ENCODE measurements around the gene XIRP1. TPM values are rescaled to one million over a fixed set of nuclear protein-coding genes. Genes with fewer than 3 reads are reported as not detected.

The XIRP1 gene
- total RNA-seq, 4 donors from 2014 or later = 0.40 TPM; not detected in 3

DNA sequence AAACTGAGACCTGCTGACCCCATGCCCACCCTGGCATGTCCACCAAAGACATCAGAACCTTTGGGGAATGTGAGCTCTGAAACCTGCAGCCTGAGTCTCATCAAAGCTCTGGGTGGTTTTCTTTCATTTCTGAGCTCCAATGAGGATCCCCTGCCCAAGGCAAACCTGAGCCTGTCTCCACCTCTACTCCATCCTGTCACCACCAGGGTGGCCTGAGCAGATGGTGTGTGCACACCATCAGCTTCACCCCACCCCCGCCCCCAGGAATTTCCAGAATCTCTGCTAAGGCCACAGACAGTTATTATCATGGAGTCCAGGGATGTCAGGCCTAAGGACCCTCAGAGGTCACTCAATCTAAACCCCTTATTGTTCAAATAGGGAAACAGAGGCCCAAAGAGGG lies 1.3 kb downstream of the XIRP1 start:
- ATAC-seq = no peak
- H3K27ac ChIP-seq = no peak overlapping the region

DNA sequence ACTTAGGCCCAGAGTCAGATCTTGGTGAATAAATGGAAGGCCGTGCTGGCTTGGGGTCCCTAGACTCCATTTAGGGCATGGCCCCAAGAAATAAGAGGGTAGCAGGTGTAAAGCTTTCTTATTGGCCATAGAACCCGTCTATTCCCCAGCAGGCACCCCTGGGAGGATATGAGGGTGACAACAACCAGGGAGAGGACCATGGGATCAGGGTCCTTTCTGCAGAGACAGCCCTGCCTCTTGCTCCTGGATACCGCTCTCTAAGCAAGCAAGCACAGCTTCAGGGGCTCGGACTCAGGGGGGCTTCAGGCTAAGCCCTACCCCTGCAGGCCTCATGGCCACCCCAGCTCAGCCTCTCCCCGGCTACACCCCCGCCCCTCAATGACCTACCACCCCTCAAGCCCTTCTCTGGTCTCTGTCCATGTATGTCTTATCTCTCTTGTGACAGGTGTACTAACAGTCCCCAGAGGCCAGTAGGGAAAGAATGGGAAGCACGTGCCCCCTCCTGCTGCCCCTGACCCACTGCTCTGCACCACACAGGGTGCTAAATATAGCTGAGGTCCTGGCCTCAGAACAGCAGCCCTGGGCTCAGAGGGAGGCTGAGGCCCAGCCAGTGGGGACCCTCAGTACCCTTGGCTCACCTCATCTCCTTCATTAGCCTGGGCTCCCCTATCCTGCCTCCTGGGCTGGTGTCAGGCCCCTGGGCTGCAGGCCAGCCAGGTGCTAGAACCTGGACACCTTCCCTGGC lies 1.9 kb downstream of the XIRP1 start:
- peaks cover 0 to 9% (median 4%) of the 10 kb centered on the region in 3 donors for H3K4me1 ChIP-seq
- TF ChIP-seq, protein P1, sequence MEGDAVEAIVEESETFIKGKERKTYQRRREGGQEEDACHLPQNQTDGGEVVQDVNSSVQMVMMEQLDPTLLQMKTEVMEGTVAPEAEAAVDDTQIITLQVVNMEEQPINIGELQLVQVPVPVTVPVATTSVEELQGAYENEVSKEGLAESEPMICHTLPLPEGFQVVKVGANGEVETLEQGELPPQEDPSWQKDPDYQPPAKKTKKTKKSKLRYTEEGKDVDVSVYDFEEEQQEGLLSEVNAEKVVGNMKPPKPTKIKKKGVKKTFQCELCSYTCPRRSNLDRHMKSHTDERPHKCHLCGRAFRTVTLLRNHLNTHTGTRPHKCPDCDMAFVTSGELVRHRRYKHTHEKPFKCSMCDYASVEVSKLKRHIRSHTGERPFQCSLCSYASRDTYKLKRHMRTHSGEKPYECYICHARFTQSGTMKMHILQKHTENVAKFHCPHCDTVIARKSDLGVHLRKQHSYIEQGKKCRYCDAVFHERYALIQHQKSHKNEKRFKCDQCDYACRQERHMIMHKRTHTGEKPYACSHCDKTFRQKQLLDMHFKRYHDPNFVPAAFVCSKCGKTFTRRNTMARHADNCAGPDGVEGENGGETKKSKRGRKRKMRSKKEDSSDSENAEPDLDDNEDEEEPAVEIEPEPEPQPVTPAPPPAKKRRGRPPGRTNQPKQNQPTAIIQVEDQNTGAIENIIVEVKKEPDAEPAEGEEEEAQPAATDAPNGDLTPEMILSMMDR (IDR thresholded peaks at IDR 0.05) = no peak
- TF ChIP-seq EP300 (IDR thresholded peaks at IDR 0.05) (no peak), POLR2A (IDR thresholded peaks at IDR 0.05) (no peak), POLR2AphosphoS5 (IDR thresholded peaks at IDR 0.05) (no peak)
- H3K36me3 ChIP-seq = no peaks in the 10 kb centered on the region
- H3K27ac ChIP-seq = peak overlapping the region in 2 of 4 donors; percentile 4 to 33
- ATAC-seq = no peak
- no peaks in the 10 kb centered on the region for H3K9me3 ChIP-seq
- H3K4me3 ChIP-seq = no peak overlapping the region
- H3K27me3 ChIP-seq = no peaks in the 10 kb centered on the region
- WGBS, 2 donors (ENCODE audit: low coverage in 1 of 2) = 65 to 100% methylated on average over 1 to 4 of the region's 7 CpGs

More for the DNA sequence above, 1.3 kb downstream of the XIRP1 start:
- no peak overlapping the region for H3K4me3 ChIP-seq
- WGBS, 2 donors (ENCODE audit: low coverage in 1 of 2) = no CpG with 5 or more reads among the region's 1 CpG
- no peaks in the 10 kb centered on the region for H3K27me3 ChIP-seq
- H3K36me3 ChIP-seq = no peaks in the 10 kb centered on the region
- H3K4me1 ChIP-seq = peaks cover 0 to 10% (median 4%) of the 10 kb centered on the region in 3 donors
- TF ChIP-seq, protein P1 (IDR thresholded peaks at IDR 0.05) = no peak
- TF ChIP-seq EP300 (IDR thresholded peaks at IDR 0.05) = no peak
- TF ChIP-seq POLR2AphosphoS5 (IDR thresholded peaks at IDR 0.05) = no peak
- TF ChIP-seq POLR2A (IDR thresholded peaks at IDR 0.05) = no peak
- no peaks in the 10 kb centered on the region for H3K9me3 ChIP-seq

DNA sequence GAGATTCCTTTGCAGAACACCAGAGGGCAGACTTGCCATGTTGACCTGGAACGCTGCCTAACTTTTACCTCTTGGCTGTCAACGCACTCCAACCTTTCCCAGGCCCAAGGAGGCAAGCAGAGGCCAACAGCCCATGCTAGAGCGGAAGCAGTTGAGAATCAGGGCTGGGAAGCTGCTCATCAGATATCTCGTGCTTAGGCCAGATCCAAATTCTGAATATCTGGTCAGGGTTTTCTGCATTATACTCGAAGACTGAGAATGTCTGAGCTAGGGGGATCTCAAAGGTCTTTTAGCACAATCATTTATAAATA lies 2.5 kb downstream of the XIRP1 start:
- Histone ChIP-seq H3K4me1 (peaks cover 0 to 9% (median 4%) of the 10 kb centered on the region in 3 donors), H3K4me3 (no peak overlapping the region), H3K27ac (peak overlapping the region in 2 of 4 donors; percentile 4 to 33), H3K36me3 (no peaks in the 10 kb centered on the region), H3K27me3 (no peaks in the 10 kb centered on the region), H3K9me3 (no peaks in the 10 kb centered on the region)
- WGBS, 2 donors (ENCODE audit: low coverage in 1 of 2) = 7% methylated on average over 2 of the region's 5 CpGs; no CpG with 5 or more reads in 1 of the 2 donors
- ATAC-seq = peak; percentile 54
- TF ChIP-seq POLR2AphosphoS5 (IDR thresholded peaks at IDR 0.05) (peak; percentile 76), POLR2A (IDR thresholded peaks at IDR 0.05) (no peak), EP300 (IDR thresholded peaks at IDR 0.05) (no peak)
- TF ChIP-seq, protein P1 (IDR thresholded peaks at IDR 0.05) = peak in 3 of 4 experiments; percentile 83 to 86 (median 84)

DNA sequence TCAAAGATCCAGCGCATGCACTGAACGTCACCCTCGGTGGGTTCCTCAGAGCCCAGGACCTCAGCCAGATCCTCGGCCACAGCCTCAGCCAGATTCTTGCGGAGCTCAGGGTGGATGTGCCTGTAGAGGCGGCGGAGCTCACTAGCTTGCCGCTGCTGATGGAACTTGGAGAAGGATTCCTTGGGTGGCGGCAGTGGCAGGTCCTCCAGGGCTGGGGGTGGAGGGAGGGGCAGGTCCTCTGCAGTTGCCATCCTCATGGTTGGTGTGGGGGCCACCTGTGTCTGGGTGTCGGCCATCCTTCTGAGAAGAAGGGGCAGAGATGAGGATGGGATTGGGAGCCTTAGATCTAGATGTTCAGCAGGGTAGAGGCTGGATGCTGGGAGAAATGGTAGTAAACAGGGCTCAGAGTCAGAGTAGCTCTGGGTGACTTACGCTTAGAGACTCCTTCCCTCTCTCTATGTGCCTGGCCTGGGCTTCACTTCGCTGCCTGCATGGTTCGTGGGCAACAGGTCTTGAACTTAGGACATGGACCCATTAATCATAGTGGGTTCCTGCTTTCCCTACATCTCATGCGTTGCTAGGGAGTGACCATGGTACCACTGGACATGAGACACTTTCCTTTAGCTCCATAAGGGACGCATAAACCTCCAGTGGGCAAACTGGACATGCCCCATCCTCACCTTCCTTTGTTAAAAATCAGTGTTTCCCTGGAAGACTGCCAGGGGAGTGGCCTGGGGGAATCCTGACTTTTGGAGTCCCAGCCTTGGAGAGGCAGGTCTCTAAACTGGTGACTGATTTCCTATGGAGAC lies 3.0 kb downstream of the XIRP1 start:
- Histone ChIP-seq H3K4me1 (peaks cover 0 to 9% (median 4%) of the 10 kb centered on the region in 3 donors), H3K4me3 (no peak overlapping the region), H3K27me3 (no peaks in the 10 kb centered on the region), H3K27ac (peak overlapping the region in 1 of 4 donors; percentile 33), H3K36me3 (no peaks in the 10 kb centered on the region), H3K9me3 (no peaks in the 10 kb centered on the region)
- TF ChIP-seq, protein P1 (IDR thresholded peaks at IDR 0.05) = no peak
- TF ChIP-seq EP300 (IDR thresholded peaks at IDR 0.05) = no peak
- no peak for TF ChIP-seq POLR2AphosphoS5 (IDR thresholded peaks at IDR 0.05)
- TF ChIP-seq POLR2A (IDR thresholded peaks at IDR 0.05) = no peak
- ATAC-seq = no peak
- WGBS, 2 donors (ENCODE audit: low coverage in 1 of 2) = 83 to 89% methylated on average over 3 of the region's 15 CpGs

All from gastroesophageal sphincter (tissue), 4 donors.